LNCAP (cell line): Measurements from ENCODE around the gene GJC2.

ENCODE experiments used
- CTCF ChIP-seq: fragments of 450-650 bp; IDR thresholded peaks from 2 replicates; pipeline ENCODE4 v1.5.1; 2017; ENCODE audit warnings: mild to moderate bottlenecking

Gene GJC2

GRCh38 chr1:228159008-228159665, 9.4 kb downstream of the GJC2 start:
- TF ChIP-seq CTCF: no peak

DNA sequence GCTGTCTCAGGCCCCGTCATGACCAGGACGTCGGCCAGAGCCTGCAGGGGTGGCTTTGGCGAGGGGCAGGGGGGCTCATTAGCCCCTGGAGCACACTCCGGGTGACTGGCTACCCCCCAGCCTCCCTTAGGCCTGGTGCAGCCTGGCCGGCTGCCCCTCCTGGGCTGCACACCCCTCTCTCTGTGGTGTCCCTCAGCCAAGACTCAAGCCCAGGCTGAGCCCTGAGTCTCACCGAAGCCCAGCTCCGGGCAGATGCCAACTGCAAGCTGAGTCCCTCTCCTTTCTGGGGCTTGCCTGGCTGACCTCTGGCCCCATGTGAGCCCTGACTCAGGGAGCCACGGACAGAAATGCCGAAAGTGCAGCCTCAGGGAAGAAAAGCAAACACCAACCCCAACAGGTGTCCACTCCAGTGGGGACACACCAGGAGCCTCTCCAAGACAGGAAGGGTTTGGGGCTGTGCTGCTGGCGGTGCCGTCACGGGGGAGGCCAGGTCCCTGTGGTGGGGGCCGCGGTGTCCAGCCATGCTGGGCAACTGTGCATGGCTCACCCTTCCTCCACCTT, 10.6 kb downstream of the GJC2 start:
- no peak for TF ChIP-seq CTCF

DNA sequence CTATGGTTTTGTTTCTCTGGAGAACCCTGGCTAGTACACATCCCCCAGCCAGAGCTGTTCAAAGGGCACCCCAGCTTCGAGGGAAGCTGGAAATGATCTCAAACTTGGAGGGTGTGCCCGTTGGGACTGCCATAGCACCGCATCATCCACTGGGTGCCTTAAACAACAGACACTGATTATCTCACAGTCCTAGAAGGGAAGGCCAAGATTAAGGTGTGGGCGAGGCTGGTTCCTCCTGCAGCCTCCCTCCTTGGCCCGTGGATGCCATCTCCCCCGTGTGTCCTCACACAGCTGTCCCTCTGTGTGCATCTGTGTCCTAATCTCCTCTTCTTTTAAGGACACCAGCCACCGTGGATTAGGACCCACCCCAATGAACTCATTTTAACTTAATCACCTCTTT, 11.6 kb downstream of the GJC2 start:
- TF ChIP-seq CTCF: no peak

GRCh38 chr1:228161866-228162265, 12.1 kb downstream of the GJC2 start:
- no peak for TF ChIP-seq CTCF

DNA sequence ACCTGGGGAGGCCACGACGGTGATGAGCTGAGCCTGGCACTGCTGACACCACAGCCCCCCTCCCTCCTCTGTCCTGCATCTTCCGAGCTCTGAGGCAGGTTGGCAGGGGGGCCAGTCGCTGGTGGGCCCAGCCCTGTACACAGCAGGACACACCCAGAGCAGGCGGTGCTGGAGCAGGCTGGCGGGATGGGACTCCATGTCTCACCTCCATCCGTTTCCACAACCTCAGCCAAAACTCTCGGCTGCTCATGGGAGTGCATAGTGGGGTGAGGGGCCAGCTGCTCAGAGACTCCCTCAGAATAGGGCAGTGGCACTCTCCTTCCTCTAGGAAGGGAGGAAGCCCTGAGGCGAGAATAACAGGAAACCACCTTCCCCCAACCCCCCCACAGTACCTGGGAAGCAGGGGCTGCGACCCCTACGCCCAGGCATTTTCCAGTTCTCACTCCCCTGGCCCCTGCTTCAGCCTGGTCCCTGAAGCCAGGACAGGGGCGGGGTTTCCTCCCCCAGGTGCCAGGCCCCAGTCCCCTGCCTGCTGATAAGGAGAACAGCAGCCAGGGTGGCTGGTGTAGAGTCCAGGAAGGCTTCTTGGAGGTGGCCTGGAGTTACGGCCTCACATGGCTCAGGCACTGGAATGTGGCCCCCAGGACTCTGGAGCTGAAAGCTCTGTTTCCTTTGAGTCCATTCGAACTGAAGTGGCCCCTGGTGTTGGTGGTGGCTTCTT, 12.7 kb downstream of the GJC2 start:
- TF ChIP-seq CTCF: no peak

- no peak for TF ChIP-seq CTCF
Observed at GRCh38 chr1:228163007-228163753, 13.4 kb downstream of the GJC2 start.

GRCh38 chr1:228163776-228164519, 14.2 kb downstream of the GJC2 start:
- TF ChIP-seq CTCF: no peak
